Stimulated activated naive CD8-positive, alpha-beta T cell treated with anti-CD3 and anti-CD28 coated beads, Interleukin-15, amount 100 ng/mL, for 72 hours (primary cell): Measurements from ENCODE around the gene TMEM53.
A peak's percentile ranks its signal among the peaks of the same experiment; 100 is the strongest.

ENCODE experiments used
- ATAC-seq: fragments of 150-1000 bp; cut with Tn5 transposase; 2 replicates; pipeline ENCODE4 v1.10.0; 2021; ENCODE audit warnings: mild to moderate bottlenecking, moderate library complexity
- DNase-seq, 2 donors: peaks; one replicate each; pipeline ENCODE4 v3.0.0; 2021 to 2022
- H3K27ac Mint-ChIP-seq, 2 donors: one replicate each; pipeline ENCODE4 v1.8.0; 2022; ENCODE audit warnings: mild to moderate bottlenecking in 2 of 2, mixed read lengths in 2 of 2, moderate library complexity in 2 of 2
- H3K27me3 Mint-ChIP-seq: one replicate; pipeline ENCODE4 v1.8.0; 2022; ENCODE audit warnings: mixed read lengths
- H3K4me1 Mint-ChIP-seq: one replicate; pipeline ENCODE4 v1.8.0; 2022; ENCODE audit warnings: mild to moderate bottlenecking, mixed read lengths
- H3K4me3 Mint-ChIP-seq, 2 donors: one replicate each; pipeline ENCODE4 v1.8.0; 2022; ENCODE audit warnings: mild to moderate bottlenecking in 2 of 2, mixed read lengths in 2 of 2, moderate library complexity in 1 of 2
- H3K9me3 Mint-ChIP-seq, 2 donors: one replicate each; pipeline ENCODE4 v1.8.0; 2022; ENCODE audit warnings: mixed read lengths in 2 of 2

Gene TMEM53

DNA sequence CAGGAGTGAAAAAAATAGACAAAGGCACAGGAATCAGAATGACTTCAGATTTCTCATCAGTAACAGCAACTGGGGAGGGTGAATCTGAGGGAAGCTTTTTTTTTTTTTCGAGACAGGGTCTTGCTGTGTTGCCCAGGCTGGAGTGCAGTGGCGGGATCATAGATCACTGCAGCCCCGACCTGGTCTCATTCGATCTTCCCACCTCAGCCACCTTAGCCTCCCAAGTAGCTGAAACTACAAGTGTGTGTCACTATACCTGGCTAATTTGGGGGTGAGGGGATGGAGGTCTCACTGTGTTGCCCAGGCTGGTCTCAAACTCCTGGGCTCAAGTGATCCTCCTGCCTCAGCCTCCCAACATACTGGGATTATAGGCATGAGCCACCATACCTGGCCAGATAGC is 10.9 kb upstream of the TMEM53 start:
- DNase-seq (no peak), ATAC-seq (no peak)
- no peaks in the 10 kb centered on the region for H3K9me3 Mint-ChIP-seq
- H3K27ac Mint-ChIP-seq, result no peak overlapping the region
- peaks cover 6% of the 10 kb centered on the region for H3K4me1 Mint-ChIP-seq
- no peaks in the 10 kb centered on the region for H3K27me3 Mint-ChIP-seq
- H3K4me3 Mint-ChIP-seq, result no peak overlapping the region

DNA sequence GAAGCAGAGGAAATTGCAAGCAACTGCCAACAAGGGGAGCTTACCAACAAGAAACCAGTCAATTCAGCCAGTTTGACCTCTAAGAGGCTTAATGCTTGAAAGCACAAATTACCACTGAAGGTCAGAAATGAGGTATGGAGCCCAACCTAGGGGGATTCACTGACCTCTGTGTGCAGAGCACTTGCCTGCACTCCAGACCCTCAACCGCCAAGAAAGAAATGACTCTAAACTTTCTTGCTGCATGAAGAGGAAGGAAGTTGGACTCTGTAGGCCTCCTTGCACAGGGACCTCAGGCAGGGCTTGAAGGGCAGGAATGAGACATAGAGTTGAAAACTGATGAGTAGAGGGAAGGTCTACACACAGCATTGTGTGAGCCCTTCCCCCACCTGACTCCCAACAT is 10.2 kb upstream of the TMEM53 start:
- DNase-seq (no peak), ATAC-seq (no peak)
- no peak overlapping the region for H3K4me3 Mint-ChIP-seq
- no peaks in the 10 kb centered on the region for H3K27me3 Mint-ChIP-seq
- H3K9me3 Mint-ChIP-seq, result no peaks in the 10 kb centered on the region
- no peak overlapping the region for H3K27ac Mint-ChIP-seq
- peaks cover 6% of the 10 kb centered on the region for H3K4me1 Mint-ChIP-seq

DNA sequence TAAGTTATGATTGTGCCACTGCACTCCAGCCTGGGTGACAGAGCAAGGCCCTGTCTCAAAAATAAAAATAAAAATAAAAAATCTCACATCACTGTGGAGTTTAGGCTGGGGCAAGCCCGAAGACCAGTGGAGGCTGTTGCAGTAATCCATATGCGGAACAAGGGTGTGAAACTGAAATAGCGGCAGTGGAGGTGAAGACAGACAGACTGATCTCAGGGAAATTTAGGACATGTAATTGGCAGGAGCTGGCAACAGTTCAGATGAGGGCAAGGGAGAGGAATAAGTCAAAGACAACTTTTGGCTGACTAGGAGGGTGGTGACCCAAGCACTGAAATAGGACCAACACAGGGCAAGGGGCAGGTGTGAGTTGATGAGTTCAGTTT is 8.6 kb upstream of the TMEM53 start:
- ATAC-seq, result no peak
- Mint-ChIP-seq H3K4me3 (no peak overlapping the region), H3K27me3 (no peaks in the 10 kb centered on the region), H3K9me3 (no peaks in the 10 kb centered on the region), H3K4me1 (peaks cover 6% of the 10 kb centered on the region), H3K27ac (no peak overlapping the region)
- no peak for DNase-seq

DNA sequence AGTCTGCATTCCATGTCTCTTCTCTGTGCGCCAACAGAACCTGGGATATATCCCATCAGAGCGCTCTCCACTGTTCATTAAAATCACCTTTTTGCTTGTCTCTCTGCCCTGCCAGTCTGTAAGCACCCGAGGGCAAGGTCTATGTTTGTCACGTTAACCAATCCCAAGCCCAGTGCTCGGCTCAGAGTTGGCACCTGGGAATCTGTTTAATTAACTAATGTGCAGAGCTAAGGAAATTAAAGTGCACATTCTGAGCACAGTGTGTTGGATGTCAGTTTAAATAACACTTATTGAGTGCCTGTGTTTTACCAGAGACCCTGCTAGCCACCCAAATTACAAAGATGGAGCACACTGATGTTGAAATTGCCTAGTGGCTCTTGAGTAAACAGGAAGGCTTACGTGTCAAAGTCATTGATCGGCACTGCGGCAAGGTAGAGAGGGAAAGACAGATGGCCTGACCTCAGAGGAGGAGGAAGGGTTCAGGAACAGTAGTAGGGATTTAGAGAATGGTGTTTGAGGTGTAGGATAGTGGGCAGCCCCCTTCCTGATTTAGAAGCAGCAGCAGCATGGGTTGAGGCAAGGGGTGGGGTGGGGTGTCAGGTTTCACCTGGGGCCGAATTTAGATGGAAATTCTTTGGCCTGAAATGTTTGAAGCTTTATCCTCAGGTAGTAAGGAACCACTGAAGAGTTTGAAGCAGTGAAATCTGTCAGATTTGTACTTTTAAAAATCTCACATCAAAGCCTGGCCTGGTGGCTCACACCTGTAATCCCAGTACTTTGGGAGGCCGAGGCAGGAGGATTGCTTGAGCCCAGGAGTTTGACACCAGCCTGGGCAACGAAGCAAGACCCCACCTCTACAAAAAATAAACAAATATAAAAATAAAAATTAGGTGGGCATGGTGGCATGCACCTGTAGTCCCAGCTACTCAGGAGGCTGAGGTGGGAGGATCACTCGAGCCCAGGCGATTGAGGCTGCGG is 7.9 kb upstream of the TMEM53 start:
- no peak overlapping the region for H3K4me3 Mint-ChIP-seq
- H3K27ac Mint-ChIP-seq, result no peak overlapping the region
- no peak for DNase-seq
- H3K27me3 Mint-ChIP-seq, result no peaks in the 10 kb centered on the region
- ATAC-seq, result no peak
- no peaks in the 10 kb centered on the region for H3K9me3 Mint-ChIP-seq
- H3K4me1 Mint-ChIP-seq, result peaks cover 6% of the 10 kb centered on the region

DNA sequence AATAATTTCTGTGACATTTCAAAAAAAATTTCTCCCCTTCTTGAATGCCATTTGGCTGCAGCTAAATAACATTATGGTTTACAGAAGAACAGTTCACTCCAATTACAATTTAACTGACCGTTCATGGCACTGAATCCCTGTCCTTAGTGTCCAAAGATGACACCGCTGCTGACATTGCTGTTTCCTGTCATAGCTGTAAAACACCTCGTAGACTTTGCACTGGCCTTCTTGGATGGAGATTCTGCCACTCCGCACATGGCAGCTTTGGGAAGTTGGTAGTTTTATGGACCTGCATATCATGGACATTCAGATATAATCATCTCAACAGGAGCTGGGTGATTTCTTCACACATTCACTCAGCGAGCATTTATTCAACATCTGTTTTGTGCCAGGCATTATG is 5.2 kb upstream of the TMEM53 start:
- ATAC-seq (no peak), DNase-seq (no peak)
- Mint-ChIP-seq H3K27ac (no peak overlapping the region), H3K27me3 (no peaks in the 10 kb centered on the region), H3K4me3 (no peak overlapping the region), H3K9me3 (no peaks in the 10 kb centered on the region), H3K4me1 (peaks cover 10% of the 10 kb centered on the region)

DNA sequence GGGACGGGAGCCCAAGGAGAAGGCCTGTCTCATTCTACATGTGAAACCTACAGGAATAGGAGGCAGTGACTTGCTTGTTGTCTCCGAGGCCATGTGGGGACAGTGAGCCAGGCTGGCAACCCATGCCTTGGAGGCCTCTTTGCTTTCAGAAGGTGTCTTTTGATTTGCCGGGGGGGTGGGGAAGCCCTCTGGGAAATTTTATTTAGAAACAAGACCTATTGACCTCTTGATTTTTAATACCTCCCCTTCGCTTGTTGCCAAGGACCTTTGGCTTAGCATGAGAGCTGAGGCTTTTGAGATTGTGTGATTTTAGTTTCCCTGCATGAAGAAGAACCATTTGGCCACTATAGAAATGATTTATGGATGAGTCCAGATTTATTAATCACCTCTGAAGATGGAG is 4.3 kb upstream of the TMEM53 start:
- ATAC-seq, result no peak
- H3K9me3 Mint-ChIP-seq, result no peaks in the 10 kb centered on the region
- DNase-seq, result no peak
- no peak overlapping the region for H3K27ac Mint-ChIP-seq
- H3K4me3 Mint-ChIP-seq, result no peak overlapping the region
- no peaks in the 10 kb centered on the region for H3K27me3 Mint-ChIP-seq
- H3K4me1 Mint-ChIP-seq, result peaks cover 8% of the 10 kb centered on the region

DNA sequence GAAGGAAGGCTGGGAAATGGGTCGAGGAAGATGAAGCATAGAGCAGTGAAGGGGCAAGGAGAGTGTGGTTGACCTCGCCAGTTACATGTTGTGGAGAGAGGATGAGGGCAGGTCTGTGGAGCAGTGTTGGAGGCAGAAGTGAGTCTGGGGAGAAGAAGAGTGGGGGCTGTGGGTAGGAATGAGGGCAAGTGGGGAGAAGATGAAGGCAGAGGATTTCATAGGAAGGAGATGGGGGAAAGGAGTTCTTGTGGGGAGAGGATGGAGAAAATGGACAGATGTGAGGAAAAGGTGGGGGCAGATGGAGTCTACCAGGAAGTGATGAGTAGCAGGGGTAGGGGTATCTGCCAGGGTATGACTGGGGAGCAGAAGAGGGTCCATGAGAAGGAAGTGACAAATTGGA is 3.8 kb upstream of the TMEM53 start:
- DNase-seq, result no peak
- no peak overlapping the region for H3K4me3 Mint-ChIP-seq
- no peaks in the 10 kb centered on the region for H3K9me3 Mint-ChIP-seq
- no peak overlapping the region for H3K27ac Mint-ChIP-seq
- H3K4me1 Mint-ChIP-seq, result peaks cover 8% of the 10 kb centered on the region
- no peak for ATAC-seq
- H3K27me3 Mint-ChIP-seq, result no peaks in the 10 kb centered on the region

DNA sequence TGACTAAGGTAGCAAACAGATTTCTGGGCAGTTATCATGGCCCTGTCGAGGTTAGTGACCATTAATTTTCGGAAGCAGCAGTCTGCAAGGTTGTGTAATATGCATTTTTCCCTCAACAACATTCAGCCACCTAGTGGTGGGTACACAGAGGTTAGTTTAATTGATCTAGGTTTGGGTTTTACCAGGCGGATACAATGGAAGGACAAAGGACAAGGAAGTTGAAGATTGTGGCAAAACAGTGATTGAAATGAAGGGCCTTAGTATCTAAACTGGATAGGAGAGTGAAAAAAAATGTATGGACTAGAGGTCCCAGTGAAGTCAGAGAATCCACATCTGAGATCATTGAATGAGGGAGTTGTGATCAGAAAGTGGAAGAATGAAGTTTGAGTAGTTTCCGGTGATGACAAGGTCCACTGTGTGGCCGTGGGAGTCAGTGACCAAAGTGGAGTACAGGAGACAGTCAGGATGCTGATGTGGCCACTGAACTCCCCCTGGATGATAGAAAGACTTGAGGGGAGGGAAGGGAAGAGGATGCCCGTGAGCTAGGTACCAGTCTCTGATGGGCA is 3.0 kb upstream of the TMEM53 start:
- Mint-ChIP-seq H3K4me3 (no peak overlapping the region), H3K4me1 (peaks cover 11% of the 10 kb centered on the region), H3K27ac (no peak overlapping the region), H3K9me3 (no peaks in the 10 kb centered on the region), H3K27me3 (no peaks in the 10 kb centered on the region)
- DNase-seq, result no peak
- ATAC-seq, result no peak

DNA sequence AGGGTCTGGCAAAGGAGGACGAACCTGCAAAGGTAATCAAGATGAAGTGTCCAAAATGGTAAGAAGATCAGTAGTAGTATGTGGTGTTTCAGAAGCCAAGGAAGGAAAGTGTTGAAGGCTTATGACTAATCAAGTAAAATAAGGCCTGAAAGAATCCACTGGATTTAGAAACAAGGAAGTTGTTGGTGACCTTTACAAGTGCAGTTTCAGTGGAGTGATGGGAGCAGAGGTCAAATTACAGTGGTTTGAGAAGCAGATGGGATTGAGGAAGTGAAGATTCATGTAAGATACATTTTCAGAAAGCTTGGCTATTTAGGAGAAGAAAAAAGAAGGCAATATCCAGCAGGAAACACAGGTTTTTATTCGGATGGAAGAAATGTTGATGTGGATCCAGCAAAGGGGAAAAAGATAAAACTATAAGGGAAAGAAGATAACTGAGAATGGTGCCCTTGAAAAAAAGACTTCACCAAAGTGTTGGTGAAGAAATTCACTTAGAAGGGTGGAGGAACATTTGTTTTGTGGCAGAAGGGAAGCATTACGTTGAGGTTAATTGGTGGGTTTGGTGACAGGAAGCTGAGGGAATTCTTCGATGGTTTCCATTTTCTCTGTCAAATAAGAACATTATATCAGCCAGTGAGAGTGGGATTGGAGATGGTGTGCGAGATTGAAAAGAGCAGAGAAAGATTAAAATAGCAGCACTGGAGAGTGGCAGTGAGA is 2.4 kb upstream of the TMEM53 start:
- Mint-ChIP-seq H3K4me1 (peaks cover 17% of the 10 kb centered on the region), H3K9me3 (no peaks in the 10 kb centered on the region), H3K27me3 (no peaks in the 10 kb centered on the region), H3K27ac (no peak overlapping the region), H3K4me3 (no peak overlapping the region)
- no peak for DNase-seq
- no peak for ATAC-seq

DNA sequence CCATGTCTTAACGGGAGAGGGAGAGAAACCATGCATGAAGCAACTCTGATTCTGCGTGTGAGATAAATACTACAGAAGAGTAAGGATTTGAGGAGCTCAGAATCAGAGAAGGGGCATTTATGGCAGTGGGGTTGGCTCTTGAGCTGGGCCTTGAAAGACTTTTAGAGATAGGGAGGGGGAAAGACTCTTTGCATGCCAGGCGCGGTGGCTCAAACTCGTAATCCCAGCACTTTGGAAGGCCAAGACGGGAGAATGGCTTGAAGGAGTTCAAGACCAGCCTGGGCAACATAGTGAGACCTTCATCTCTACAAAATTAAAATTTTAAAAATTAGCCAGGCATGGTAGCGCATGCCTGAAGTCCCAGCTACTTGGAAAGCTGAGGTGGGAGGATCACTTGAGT is 905 bp upstream of the TMEM53 start:
- peak overlapping the region; percentile 89 to 90 for H3K4me3 Mint-ChIP-seq
- no peaks in the 10 kb centered on the region for H3K9me3 Mint-ChIP-seq
- no peak for ATAC-seq
- no peak overlapping the region for H3K27ac Mint-ChIP-seq
- DNase-seq, result no peak
- peaks cover 17% of the 10 kb centered on the region for H3K4me1 Mint-ChIP-seq
- H3K27me3 Mint-ChIP-seq, result no peaks in the 10 kb centered on the region

DNA sequence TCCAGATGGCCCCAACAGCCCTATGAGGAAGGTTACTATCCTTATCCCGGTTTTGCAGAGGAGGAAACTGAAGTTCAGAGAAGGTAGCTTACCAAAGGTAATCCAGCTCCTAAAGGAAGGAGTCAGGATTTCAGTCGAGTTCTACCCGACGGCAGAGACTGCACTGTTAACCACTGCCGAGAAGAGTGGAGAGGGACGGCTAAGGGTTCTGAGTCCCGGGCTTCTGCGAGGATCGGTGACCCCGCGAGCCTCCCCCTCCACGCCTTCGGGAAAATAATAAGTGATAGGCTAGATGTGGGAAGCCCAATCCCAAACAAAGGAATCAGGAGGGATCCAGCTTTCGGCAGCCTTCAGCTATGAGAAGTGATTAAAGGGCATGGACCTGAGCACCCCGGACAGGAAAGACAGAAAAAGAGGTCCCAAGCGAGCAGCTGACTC is 587 bp downstream of the TMEM53 start:
- H3K4me3 Mint-ChIP-seq, result peak overlapping the region; percentile 89 to 90
- ATAC-seq, result peak; percentile 0
- no peaks in the 10 kb centered on the region for H3K9me3 Mint-ChIP-seq
- H3K27me3 Mint-ChIP-seq, result no peaks in the 10 kb centered on the region
- H3K4me1 Mint-ChIP-seq, result peaks cover 17% of the 10 kb centered on the region
- peak overlapping the region; percentile 48 to 73 for H3K27ac Mint-ChIP-seq
- DNase-seq, result no peak

DNA sequence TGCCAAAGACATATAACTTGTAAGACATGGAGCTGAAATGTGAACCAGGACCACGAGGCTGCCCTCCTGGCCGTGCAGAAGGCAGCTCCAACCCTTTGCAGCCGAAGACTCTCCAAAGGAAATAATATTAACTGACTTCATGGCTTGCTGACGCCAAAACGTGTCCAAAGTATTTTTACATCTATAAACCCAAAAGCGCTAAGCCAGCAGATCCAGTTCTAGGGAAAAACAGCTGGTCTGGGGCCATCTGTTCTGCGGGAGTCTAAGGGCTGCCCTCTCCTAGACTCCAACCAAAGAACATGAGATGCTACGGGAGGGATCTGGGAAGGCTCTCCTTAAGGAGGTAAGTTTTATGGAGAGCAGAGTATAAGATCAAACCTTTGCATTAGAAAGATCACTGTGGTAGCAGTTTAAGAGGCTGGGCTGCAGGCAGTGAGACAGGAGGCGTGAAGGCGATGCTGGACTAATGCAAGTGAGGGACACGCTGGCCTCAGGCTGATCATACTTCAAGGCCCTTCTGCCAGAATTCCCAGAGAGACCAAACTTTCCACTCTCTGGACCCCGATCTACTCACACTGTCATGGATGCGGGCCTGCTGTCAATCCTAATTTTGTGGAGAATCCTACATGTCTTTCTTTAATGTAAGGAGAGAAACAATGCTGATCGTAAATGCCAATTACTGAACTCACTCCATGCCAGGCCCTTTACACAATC is 1.2 kb downstream of the TMEM53 start:
- DNase-seq, result no peak
- Mint-ChIP-seq H3K27ac (no peak overlapping the region), H3K4me3 (peak overlapping the region; percentile 89 to 90), H3K9me3 (no peaks in the 10 kb centered on the region), H3K27me3 (no peaks in the 10 kb centered on the region), H3K4me1 (peaks cover 17% of the 10 kb centered on the region)
- ATAC-seq, result no peak

DNA sequence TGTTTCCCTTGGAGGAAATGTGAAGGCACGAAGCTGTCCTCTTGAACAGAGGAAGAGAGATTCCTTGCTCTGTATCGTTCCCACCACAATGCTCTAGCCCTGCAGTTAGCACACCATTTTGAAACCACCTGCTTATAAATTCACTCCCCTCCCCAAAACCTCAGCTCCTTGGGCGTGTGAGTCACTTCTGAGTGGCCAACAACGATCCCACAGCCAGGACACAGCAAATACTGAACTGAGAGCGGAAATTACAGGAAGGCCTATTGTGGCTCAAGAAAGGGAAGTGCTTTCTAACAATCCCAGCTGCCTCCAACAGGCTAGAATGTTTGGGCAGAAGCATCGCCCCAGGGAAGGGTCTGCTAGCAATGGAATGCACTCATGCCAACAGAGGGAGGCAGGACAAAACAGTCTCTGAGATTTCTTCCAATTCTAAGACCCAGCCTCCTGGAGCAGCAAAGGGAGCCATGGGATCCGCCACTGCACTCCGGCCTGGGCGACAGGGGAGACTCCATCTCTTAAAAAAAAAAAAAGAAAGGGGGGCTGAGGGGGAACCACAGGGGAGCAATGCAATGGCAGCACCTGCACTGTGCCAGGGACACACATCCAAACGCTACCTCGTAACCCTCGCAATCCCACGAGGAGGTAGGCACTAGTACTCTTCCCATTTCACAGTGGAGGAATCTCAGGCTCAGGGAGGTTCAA is 1.9 kb downstream of the TMEM53 start:
- no peak for DNase-seq
- no peaks in the 10 kb centered on the region for H3K9me3 Mint-ChIP-seq
- ATAC-seq, result no peak
- H3K4me3 Mint-ChIP-seq, result peak overlapping the region in 1 of 2 donors; percentile 26
- H3K27ac Mint-ChIP-seq, result peak overlapping the region in 1 of 2 donors; percentile 8
- H3K4me1 Mint-ChIP-seq, result peaks cover 17% of the 10 kb centered on the region
- no peaks in the 10 kb centered on the region for H3K27me3 Mint-ChIP-seq

DNA sequence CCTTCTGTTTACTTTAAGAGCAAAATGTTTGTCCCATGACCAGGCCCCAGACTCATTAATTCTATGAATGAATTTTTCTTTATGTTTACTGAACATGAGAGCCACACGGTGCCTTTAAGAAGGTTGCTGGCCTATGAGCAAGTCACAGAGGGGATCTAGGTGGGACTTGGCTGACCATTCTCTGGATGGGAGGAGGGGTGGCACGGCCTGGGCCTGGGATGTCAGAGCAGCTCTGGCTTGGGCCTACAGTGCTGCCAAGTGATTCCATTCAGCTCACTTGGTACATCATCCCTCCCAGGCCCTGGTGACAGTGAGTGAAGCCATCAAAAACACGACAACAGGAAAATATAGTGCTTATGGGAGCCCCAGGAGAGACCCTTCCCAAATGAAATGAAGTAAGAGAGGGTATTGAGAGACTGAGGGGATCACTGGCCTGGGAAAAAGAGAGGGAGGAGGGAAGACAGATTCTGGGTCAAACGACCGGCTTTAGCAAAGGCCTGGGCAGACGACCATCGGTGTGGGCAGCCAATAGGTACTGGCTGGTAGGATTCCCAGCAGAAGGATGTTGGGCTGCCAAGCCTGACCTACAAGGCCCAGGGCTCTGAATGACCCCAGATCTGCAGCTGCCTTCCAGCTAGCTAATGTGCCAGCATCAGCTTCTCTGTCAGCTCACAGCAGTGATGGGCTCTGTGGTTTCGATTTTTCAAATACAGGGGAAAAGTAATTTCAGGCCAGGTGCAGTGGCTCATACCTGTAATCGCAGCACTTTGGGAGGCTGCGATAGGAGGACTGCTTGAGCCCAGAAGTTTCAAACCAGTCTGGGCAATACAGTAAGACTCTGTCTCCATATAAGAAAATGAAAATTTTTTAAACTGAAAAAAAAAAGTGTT is 3.3 kb downstream of the TMEM53 start:
- no peak overlapping the region for H3K4me3 Mint-ChIP-seq
- H3K4me1 Mint-ChIP-seq, result peaks cover 17% of the 10 kb centered on the region
- H3K27ac Mint-ChIP-seq, result no peak overlapping the region
- ATAC-seq, result no peak
- H3K9me3 Mint-ChIP-seq, result no peaks in the 10 kb centered on the region
- no peak for DNase-seq
- H3K27me3 Mint-ChIP-seq, result no peaks in the 10 kb centered on the region
